HUES48 (cell line): ENCODE results near the gene KCNMB4.

Experiments used
- H3K27ac ChIP-seq: one replicate; pipeline ENCODE4 v1.7.0; 2013; ENCODE audit warnings: low read depth, low read length, inconsistent platforms
- H3K27me3 ChIP-seq: 2 replicates; pipeline ENCODE4 v1.6.1; 2013; ENCODE audit warnings: mild to moderate bottlenecking, low read length; ENCODE audit not compliant: control insufficient read depth, insufficient read depth
- H3K36me3 ChIP-seq: 2 replicates; pipeline ENCODE4 v1.6.1; 2013; ENCODE audit warnings: low read length; ENCODE audit not compliant: control insufficient read depth, insufficient read depth
- H3K4me1 ChIP-seq: 2 replicates; pipeline ENCODE4 v1.6.1; 2013; ENCODE audit warnings: mild to moderate bottlenecking, low read length; ENCODE audit not compliant: control insufficient read depth, insufficient read depth
- H3K4me3 ChIP-seq: 2 replicates; pipeline ENCODE4 v1.5.1; 2013; ENCODE audit warnings: mild to moderate bottlenecking, low read depth, low read length
- H3K9ac ChIP-seq: 2 replicates; pipeline ENCODE4 v1.6.1; 2013; ENCODE audit warnings: mild to moderate bottlenecking, low read depth, low read length, moderate library complexity
- H3K9me3 ChIP-seq: 2 replicates; pipeline ENCODE4 v1.6.1; 2013; ENCODE audit warnings: low read length; ENCODE audit not compliant: control insufficient read depth, insufficient read depth

KCNMB4 gene

GRCh38 chr12:70402597-70402996 is 36.5 kb downstream of the KCNMB4 start:
- Histone ChIP-seq H3K27me3 (no peaks in the 10 kb centered on the region), H3K9me3 (no peaks in the 10 kb centered on the region), H3K36me3 (peaks cover 22% of the 10 kb centered on the region), H3K9ac (no peak overlapping the region), H3K4me3 (no peak overlapping the region), H3K4me1 (no peaks in the 10 kb centered on the region), H3K27ac (no peak overlapping the region)

GRCh38 chr12:70403826-70404225 is 37.7 kb downstream of the KCNMB4 start:
- Histone ChIP-seq H3K4me3 (no peak overlapping the region), H3K9ac (no peak overlapping the region), H3K9me3 (no peaks in the 10 kb centered on the region), H3K27ac (no peak overlapping the region), H3K36me3 (peaks cover 22% of the 10 kb centered on the region), H3K27me3 (no peaks in the 10 kb centered on the region), H3K4me1 (no peaks in the 10 kb centered on the region)

GRCh38 chr12:70408004-70408790 is 42.1 kb downstream of the KCNMB4 start:
- Histone ChIP-seq H3K9ac (no peak overlapping the region), H3K4me1 (no peaks in the 10 kb centered on the region), H3K36me3 (no peaks in the 10 kb centered on the region; the same call in 1 of the 2 replicates), H3K27ac (no peak overlapping the region), H3K27me3 (no peaks in the 10 kb centered on the region), H3K4me3 (no peak overlapping the region), H3K9me3 (no peaks in the 10 kb centered on the region)

- no peaks in the 10 kb centered on the region for H3K9me3 ChIP-seq
- no peak overlapping the region for H3K4me3 ChIP-seq
- H3K9ac ChIP-seq = no peak overlapping the region
- H3K27me3 ChIP-seq = no peaks in the 10 kb centered on the region
- H3K27ac ChIP-seq = no peak overlapping the region
- no peaks in the 10 kb centered on the region for H3K4me1 ChIP-seq
- no peaks in the 10 kb centered on the region for H3K36me3 ChIP-seq
Observed at GRCh38 chr12:70415987-70416386, 49.9 kb downstream of the KCNMB4 start.

- H3K9ac ChIP-seq = no peak overlapping the region
- H3K4me1 ChIP-seq = no peaks in the 10 kb centered on the region
- H3K27ac ChIP-seq = no peak overlapping the region
- no peak overlapping the region for H3K4me3 ChIP-seq
- no peaks in the 10 kb centered on the region for H3K9me3 ChIP-seq
- H3K36me3 ChIP-seq = no peaks in the 10 kb centered on the region
- no peaks in the 10 kb centered on the region for H3K27me3 ChIP-seq
Observed at GRCh38 chr12:70417121-70417520, 51.0 kb downstream of the KCNMB4 start.

- Histone ChIP-seq H3K27me3 (no peaks in the 10 kb centered on the region), H3K36me3 (no peaks in the 10 kb centered on the region), H3K4me3 (no peak overlapping the region), H3K4me1 (no peaks in the 10 kb centered on the region), H3K27ac (no peak overlapping the region), H3K9me3 (no peaks in the 10 kb centered on the region), H3K9ac (no peak overlapping the region)
Observed at GRCh38 chr12:70418101-70418500, 52.0 kb downstream of the KCNMB4 start.

- no peak overlapping the region for H3K9ac ChIP-seq
- no peak overlapping the region for H3K4me3 ChIP-seq
- H3K36me3 ChIP-seq = no peaks in the 10 kb centered on the region
- H3K4me1 ChIP-seq = no peaks in the 10 kb centered on the region
- H3K9me3 ChIP-seq = no peaks in the 10 kb centered on the region
- no peak overlapping the region for H3K27ac ChIP-seq
- no peaks in the 10 kb centered on the region for H3K27me3 ChIP-seq
Observed at GRCh38 chr12:70422631-70423030, 56.5 kb downstream of the KCNMB4 start.

- H3K4me1 ChIP-seq = no peaks in the 10 kb centered on the region
- H3K4me3 ChIP-seq = no peak overlapping the region
- H3K9me3 ChIP-seq = no peaks in the 10 kb centered on the region
- H3K27me3 ChIP-seq = no peaks in the 10 kb centered on the region
- H3K27ac ChIP-seq = no peak overlapping the region
- H3K36me3 ChIP-seq = no peaks in the 10 kb centered on the region
- no peak overlapping the region for H3K9ac ChIP-seq
Observed at GRCh38 chr12:70426620-70427019, 60.5 kb downstream of the KCNMB4 start.

- H3K36me3 ChIP-seq = no peaks in the 10 kb centered on the region
- H3K27ac ChIP-seq = no peak overlapping the region
- H3K4me3 ChIP-seq = no peak overlapping the region
- H3K9ac ChIP-seq = no peak overlapping the region
- H3K27me3 ChIP-seq = no peaks in the 10 kb centered on the region
- H3K9me3 ChIP-seq = no peaks in the 10 kb centered on the region
- H3K4me1 ChIP-seq = no peaks in the 10 kb centered on the region
Observed at GRCh38 chr12:70427611-70428010, 61.5 kb downstream of the KCNMB4 start.

GRCh38 chr12:70430400-70430799 is 64.3 kb downstream of the KCNMB4 start:
- H3K9ac ChIP-seq = no peak overlapping the region

GRCh38 chr12:70436836-70437235 is 70.7 kb downstream of the KCNMB4 start:
- H3K4me1 ChIP-seq = no peaks in the 10 kb centered on the region
- H3K27me3 ChIP-seq = no peaks in the 10 kb centered on the region
- no peaks in the 10 kb centered on the region for H3K36me3 ChIP-seq
- no peak overlapping the region for H3K27ac ChIP-seq
- 0 out of 2 replicates have a peak, but pooled peaks cover 3% of the 10 kb centered on the region for H3K9me3 ChIP-seq
- no peak overlapping the region for H3K9ac ChIP-seq
- no peak overlapping the region for H3K4me3 ChIP-seq

More at GRCh38 chr12:70430400-70430799, 64.3 kb downstream of the KCNMB4 start:
- no peak overlapping the region for H3K27ac ChIP-seq
- 0 out of 2 replicates have a peak, but pooled peaks cover 2% of the 10 kb centered on the region for H3K9me3 ChIP-seq
- H3K36me3 ChIP-seq = no peaks in the 10 kb centered on the region
- H3K27me3 ChIP-seq = no peaks in the 10 kb centered on the region
- no peaks in the 10 kb centered on the region for H3K4me1 ChIP-seq
- no peak overlapping the region for H3K4me3 ChIP-seq
